Cardiac fibroblast (primary cell): ENCODE data around the gene HSPA13.

Source experiments
- DNase-seq, 2 donors: peaks; one replicate each; pipeline versions ENCODE4 v3.0.0 to v3.0.0-alpha.2; 2010; ENCODE audit warnings: low read depth in 2 of 2
- H3K4me3 ChIP-seq, 2 donors: replicated peaks in 1 of 2; 1 replicate in 1 of 2; 2 replicates in 1 of 2; pipeline ENCODE4 v1.5.1; 2011; ENCODE audit warnings: low read depth in 2 of 2, low read length in 2 of 2, mild to moderate bottlenecking in 2 of 2, moderate library complexity in 1 of 2
- CTCF ChIP-seq: IDR thresholded peaks from one replicate; pipeline ENCODE4 v1.5.1; 2011; ENCODE audit warnings: low read depth, mild to moderate bottlenecking, low read length, inconsistent platforms

The HSPA13 gene

GRCh38 chr21:14325595-14325994 is 57.4 kb downstream of the HSPA13 start:
- no peak for DNase-seq
- TF ChIP-seq CTCF: no peak

More at GRCh38 chr21:14325595-14325994, 57.4 kb downstream of the HSPA13 start:
- H3K4me3 ChIP-seq: no peak overlapping the region
